Neural progenitor cell (in vitro differentiated cells): Measurements from ENCODE around the gene DSTN.

Experiments used
- CTCF ChIP-seq: fragments of 200-600 bp; sonication (generic); IDR thresholded peaks from 2 replicates; pipeline ENCODE4 v1.5.1; 2017; ENCODE audit warnings: antibody characterized with exemption, mild to moderate bottlenecking
- EZH2 ChIP-seq: fragments of 200-600 bp; sonication (generic); IDR thresholded peaks from 2 replicates; pipeline ENCODE4 v1.6.1; 2017; ENCODE audit warnings: antibody characterized with exemption, mild to moderate bottlenecking, moderate library complexity
- EZH2phosphoT487 ChIP-seq: fragments of 200-600 bp; sonication (generic); IDR thresholded peaks from 2 replicates; pipeline ENCODE4 v1.6.1; 2017; ENCODE audit warnings: antibody characterized with exemption

GRCh38 chr20:17616480-17617211 lies 46.8 kb downstream of the DSTN start:
- TF ChIP-seq EZH2 (no peak), CTCF (no peak), EZH2phosphoT487 (no peak)
